ENCODE results near the gene RIPK4. TPM values are rescaled to one million over a fixed set of nuclear protein-coding genes. Genes with fewer than 3 reads are reported as not detected.

The RIPK4 gene
- total RNA-seq, 1 experiment from 2014 or later: 16.0 TPM

DNA sequence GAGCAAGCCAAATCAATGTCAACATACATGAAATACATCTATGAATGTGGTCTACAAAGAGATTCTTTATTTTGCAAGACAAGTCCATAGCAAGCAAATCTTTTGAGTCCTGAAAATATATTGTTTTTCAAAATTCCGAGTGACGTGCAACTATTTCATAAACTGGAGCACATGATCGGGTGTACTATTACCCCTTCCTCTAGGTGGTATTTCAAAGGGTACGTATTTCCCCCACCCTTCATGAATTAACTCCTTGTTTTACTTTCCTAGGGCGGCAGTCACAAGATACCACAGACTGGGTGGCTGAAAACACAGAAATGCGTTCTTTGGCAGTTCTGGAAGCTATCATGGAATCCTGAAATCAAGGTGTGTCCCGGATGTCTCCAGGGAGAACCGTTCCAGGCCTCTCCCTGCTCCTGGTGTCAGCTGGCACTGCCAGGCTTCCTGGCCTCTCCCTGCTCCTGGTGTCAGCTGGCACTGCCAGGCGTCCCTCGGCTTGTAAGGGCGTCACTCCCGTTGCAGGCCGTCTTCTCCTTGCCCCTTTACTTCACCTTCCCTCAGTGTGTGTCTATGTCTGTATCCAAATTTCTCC lies 55.3 kb downstream of the RIPK4 start:
- TF ChIP-seq, protein P1, sequence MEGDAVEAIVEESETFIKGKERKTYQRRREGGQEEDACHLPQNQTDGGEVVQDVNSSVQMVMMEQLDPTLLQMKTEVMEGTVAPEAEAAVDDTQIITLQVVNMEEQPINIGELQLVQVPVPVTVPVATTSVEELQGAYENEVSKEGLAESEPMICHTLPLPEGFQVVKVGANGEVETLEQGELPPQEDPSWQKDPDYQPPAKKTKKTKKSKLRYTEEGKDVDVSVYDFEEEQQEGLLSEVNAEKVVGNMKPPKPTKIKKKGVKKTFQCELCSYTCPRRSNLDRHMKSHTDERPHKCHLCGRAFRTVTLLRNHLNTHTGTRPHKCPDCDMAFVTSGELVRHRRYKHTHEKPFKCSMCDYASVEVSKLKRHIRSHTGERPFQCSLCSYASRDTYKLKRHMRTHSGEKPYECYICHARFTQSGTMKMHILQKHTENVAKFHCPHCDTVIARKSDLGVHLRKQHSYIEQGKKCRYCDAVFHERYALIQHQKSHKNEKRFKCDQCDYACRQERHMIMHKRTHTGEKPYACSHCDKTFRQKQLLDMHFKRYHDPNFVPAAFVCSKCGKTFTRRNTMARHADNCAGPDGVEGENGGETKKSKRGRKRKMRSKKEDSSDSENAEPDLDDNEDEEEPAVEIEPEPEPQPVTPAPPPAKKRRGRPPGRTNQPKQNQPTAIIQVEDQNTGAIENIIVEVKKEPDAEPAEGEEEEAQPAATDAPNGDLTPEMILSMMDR (conservative IDR thresholded peaks at IDR 0.05; ENCODE audit: low read depth, low read length): no peak
- TF ChIP-seq EZH2 (IDR thresholded peaks at IDR 0.05; ENCODE audit: borderline replicate concordance, low read depth, low read length, poor library complexity, severe bottlenecking): no peak
- no peaks in the 10 kb centered on the region for H3K9me3 ChIP-seq (ENCODE audit: low read depth, low read length, poor library complexity, severe bottlenecking)
- no peaks in the 10 kb centered on the region for H3K36me3 ChIP-seq (ENCODE audit: insufficient read depth, low read length, poor library complexity, severe bottlenecking)
- DNase-seq (ENCODE audit: low spot score): no peak
- POLR2A ChIA-PET (ENCODE audit: low non-redundant PET): no interaction called here
- intact Hi-C loops (cut with micrococcal nuclease; ENCODE audit: unreplicated experiment): no loop called here
- H3K27me3 ChIP-seq (replicated peaks; ENCODE audit: insufficient read depth, low read depth, low read length, poor library complexity): no peaks in the 10 kb centered on the region
- BruUV-seq (replicated peaks): no TSS peak
- H3K4me1 ChIP-seq (ENCODE audit: insufficient read depth, low read length, poor library complexity, severe bottlenecking): no peaks in the 10 kb centered on the region
- no peak overlapping the region for H3K4me3 ChIP-seq (ENCODE audit: low read depth, low read length, poor library complexity, severe bottlenecking)
- CTCF ChIA-PET: interaction anchor here (0.9 kb wide), 1 partner anchor 15 kb away, joined by 3 read pairs; no protein-coding TSS in a partner anchor
- no peak overlapping the region for H3K27ac ChIP-seq (ENCODE audit: low read depth, low read length, poor library complexity, severe bottlenecking)

DNA sequence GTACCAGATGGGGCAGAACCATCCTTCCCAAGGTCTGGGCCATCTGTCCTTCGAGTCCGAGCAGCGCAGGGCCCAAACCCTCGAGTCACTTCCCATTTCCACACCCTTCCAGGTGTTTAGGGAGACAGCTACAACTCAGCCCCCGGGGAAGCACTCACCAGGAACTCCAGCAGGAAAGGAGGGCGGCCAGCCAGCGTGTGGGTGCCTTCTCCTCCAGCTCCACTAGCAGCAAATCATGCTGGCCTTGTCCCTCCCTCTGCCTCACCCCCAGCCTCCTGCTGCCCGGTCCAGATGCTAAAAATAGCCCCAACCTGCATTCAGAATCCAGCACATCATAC lies 56.1 kb downstream of the RIPK4 start:
- no peaks in the 10 kb centered on the region for H3K36me3 ChIP-seq (ENCODE audit: insufficient read depth, low read length, poor library complexity, severe bottlenecking)
- H3K27me3 ChIP-seq (replicated peaks; ENCODE audit: insufficient read depth, low read depth, low read length, poor library complexity): no peaks in the 10 kb centered on the region
- no peak for TF ChIP-seq EZH2 (IDR thresholded peaks at IDR 0.05; ENCODE audit: borderline replicate concordance, low read depth, low read length, poor library complexity, severe bottlenecking)
- TF ChIP-seq, protein P1 (conservative IDR thresholded peaks at IDR 0.05; ENCODE audit: low read depth, low read length): no peak
- BruUV-seq (replicated peaks): no TSS peak
- ChIA-PET POLR2A (ENCODE audit: low non-redundant PET) (no interaction called here), CTCF (interaction anchor here (0.9 kb wide), 1 partner anchor 16 kb away, joined by 3 read pairs; no protein-coding TSS in a partner anchor)
- intact Hi-C loops (cut with micrococcal nuclease; ENCODE audit: unreplicated experiment): no loop called here
- no peak overlapping the region for H3K4me3 ChIP-seq (ENCODE audit: low read depth, low read length, poor library complexity, severe bottlenecking)
- H3K4me1 ChIP-seq (ENCODE audit: insufficient read depth, low read length, poor library complexity, severe bottlenecking): no peaks in the 10 kb centered on the region
- H3K9me3 ChIP-seq (ENCODE audit: low read depth, low read length, poor library complexity, severe bottlenecking): no peaks in the 10 kb centered on the region
- H3K27ac ChIP-seq (ENCODE audit: low read depth, low read length, poor library complexity, severe bottlenecking): no peak overlapping the region
- no peak for DNase-seq (ENCODE audit: low spot score)

DNA sequence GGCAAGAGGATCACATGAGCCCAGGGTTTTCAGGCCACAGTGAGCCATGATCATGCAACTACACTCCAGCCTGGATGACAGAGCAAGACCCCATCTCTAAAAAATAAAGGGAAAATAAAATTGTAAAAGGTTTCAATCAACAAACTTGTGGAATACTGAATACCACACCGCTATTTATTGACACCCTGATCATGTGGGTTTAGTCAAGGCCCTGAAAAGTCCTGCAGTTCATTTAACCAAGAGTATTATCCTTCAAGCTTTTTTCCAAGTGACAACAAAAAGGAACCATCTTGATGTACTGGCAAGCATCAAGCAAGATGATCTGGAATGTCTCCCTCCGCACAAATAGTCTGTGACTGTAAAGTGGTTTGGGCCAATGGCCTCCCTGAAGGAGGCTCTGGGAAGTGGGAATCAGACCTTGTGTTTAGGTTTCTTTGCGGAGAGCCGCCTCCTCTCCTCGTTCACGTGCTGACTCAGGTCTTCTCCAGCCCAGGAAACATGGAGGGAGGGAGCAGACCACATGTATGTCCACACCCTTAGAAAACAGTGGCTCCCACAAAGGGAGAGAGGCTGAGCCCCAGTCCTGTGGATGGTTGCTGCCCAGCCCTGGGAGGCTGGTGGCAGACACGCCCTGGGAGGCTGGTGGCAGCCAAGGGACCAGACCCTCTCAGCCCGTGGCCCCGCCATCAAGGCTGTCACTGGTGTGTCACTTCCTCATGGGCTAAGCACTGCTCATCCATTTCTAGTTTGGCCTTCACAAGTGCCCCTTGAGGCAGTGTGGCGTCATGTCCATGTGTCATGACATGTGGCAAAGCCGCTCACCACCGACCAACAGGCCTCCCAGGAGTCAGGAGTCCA lies 56.7 kb downstream of the RIPK4 start:
- H3K36me3 ChIP-seq (ENCODE audit: insufficient read depth, low read length, poor library complexity, severe bottlenecking): no peaks in the 10 kb centered on the region
- no peak overlapping the region for H3K4me3 ChIP-seq (ENCODE audit: low read depth, low read length, poor library complexity, severe bottlenecking)
- ChIA-PET CTCF (no interaction called here), POLR2A (ENCODE audit: low non-redundant PET) (no interaction called here)
- no peaks in the 10 kb centered on the region for H3K4me1 ChIP-seq (ENCODE audit: insufficient read depth, low read length, poor library complexity, severe bottlenecking)
- BruUV-seq (replicated peaks): no TSS peak
- H3K27me3 ChIP-seq (replicated peaks; ENCODE audit: insufficient read depth, low read depth, low read length, poor library complexity): no peaks in the 10 kb centered on the region
- H3K9me3 ChIP-seq (ENCODE audit: low read depth, low read length, poor library complexity, severe bottlenecking): no peaks in the 10 kb centered on the region
- intact Hi-C loops (cut with micrococcal nuclease; ENCODE audit: unreplicated experiment): no loop called here
- no peak for DNase-seq (ENCODE audit: low spot score)
- TF ChIP-seq EZH2 (IDR thresholded peaks at IDR 0.05; ENCODE audit: borderline replicate concordance, low read depth, low read length, poor library complexity, severe bottlenecking): no peak
- TF ChIP-seq, protein P1 (conservative IDR thresholded peaks at IDR 0.05; ENCODE audit: low read depth, low read length): no peak
- H3K27ac ChIP-seq (ENCODE audit: low read depth, low read length, poor library complexity, severe bottlenecking): no peak overlapping the region
